ENCODE results near the gene SMIM5. TPM values are rescaled to one million over a fixed set of nuclear protein-coding genes. Genes with fewer than 3 reads are reported as not detected.
A peak's percentile ranks its signal among the peaks of the same experiment; 100 is the strongest.

The SMIM5 gene
- total RNA-seq, 4 donors from 2014 or later, result 0.31 to 2.0 (median 1.0) TPM

- TF ChIP-seq, protein P1, sequence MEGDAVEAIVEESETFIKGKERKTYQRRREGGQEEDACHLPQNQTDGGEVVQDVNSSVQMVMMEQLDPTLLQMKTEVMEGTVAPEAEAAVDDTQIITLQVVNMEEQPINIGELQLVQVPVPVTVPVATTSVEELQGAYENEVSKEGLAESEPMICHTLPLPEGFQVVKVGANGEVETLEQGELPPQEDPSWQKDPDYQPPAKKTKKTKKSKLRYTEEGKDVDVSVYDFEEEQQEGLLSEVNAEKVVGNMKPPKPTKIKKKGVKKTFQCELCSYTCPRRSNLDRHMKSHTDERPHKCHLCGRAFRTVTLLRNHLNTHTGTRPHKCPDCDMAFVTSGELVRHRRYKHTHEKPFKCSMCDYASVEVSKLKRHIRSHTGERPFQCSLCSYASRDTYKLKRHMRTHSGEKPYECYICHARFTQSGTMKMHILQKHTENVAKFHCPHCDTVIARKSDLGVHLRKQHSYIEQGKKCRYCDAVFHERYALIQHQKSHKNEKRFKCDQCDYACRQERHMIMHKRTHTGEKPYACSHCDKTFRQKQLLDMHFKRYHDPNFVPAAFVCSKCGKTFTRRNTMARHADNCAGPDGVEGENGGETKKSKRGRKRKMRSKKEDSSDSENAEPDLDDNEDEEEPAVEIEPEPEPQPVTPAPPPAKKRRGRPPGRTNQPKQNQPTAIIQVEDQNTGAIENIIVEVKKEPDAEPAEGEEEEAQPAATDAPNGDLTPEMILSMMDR (IDR thresholded peaks at IDR 0.05), result no peak
- peak; percentile 2 for ATAC-seq (ENCODE audit: low FRiP score)
Observed at GRCh38 chr17:75624714-75625345, 8.4 kb upstream of the SMIM5 start.

GRCh38 chr17:75625813-75626486, 7.3 kb upstream of the SMIM5 start:
- no peak for ATAC-seq (ENCODE audit: low FRiP score)

More at GRCh38 chr17:75624714-75625345, 8.4 kb upstream of the SMIM5 start:
- DNase-seq (ENCODE audit: low spot score), result no peak

GRCh38 chr17:75626496-75627038, 6.7 kb upstream of the SMIM5 start:
- ATAC-seq (ENCODE audit: low FRiP score), result no peak
- no peak for DNase-seq (ENCODE audit: low spot score)
- TF ChIP-seq, protein P1 (IDR thresholded peaks at IDR 0.05), result no peak

More at GRCh38 chr17:75625813-75626486, 7.3 kb upstream of the SMIM5 start:
- TF ChIP-seq, protein P1 (IDR thresholded peaks at IDR 0.05), result no peak
- DNase-seq (ENCODE audit: low spot score), result no peak

GRCh38 chr17:75627094-75627493, 6.1 kb upstream of the SMIM5 start:
- no peak for ATAC-seq (ENCODE audit: low FRiP score)
- no peak for DNase-seq (ENCODE audit: low spot score)
- TF ChIP-seq, protein P1 (IDR thresholded peaks at IDR 0.05), result no peak

DNA sequence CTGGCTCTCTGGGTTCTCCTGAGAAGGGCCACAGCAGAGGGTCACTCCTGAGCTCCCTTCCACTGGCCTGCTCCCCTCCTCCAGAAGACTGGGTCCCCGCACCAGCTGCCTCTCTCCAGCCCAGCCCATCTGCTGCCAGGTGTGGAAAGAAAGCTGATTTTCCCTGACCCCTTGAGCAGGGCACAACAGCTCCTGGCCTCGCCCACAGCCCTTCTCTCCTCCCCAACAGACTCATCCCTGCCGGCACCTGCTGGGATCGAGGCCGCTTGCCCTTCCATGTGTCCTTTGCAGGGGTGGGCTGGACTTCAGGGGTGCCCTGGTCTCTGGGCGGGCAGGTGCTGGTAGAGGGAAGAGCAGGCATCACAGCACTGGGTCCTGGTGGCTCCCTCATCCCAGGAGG, 4.8 kb upstream of the SMIM5 start:
- no peak for DNase-seq (ENCODE audit: low spot score)
- TF ChIP-seq, protein P1 (IDR thresholded peaks at IDR 0.05), result no peak
- no peak for ATAC-seq (ENCODE audit: low FRiP score)

DNA sequence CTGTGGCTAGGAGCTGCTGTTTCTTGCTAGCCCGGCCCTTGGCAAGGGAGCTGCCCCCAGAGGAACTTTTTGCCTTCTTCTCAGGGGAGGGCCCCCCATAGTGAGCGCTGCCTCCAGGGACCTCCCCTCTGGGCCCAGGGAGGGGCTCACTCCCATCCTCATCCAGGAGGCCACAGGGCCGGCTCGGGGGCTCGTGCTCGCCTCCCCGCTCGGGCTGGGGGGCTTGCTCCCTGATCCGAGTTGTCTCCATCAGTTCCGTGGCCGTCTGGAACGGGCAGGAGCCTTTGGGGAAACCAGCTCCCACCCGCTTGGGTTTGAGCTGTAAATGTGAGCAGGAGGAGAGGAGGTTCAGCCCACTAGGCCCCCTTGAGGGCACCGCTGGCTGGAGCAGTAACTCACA, 4.1 kb upstream of the SMIM5 start:
- DNase-seq (ENCODE audit: low spot score) (no peak), ATAC-seq (ENCODE audit: low FRiP score) (no peak)
- TF ChIP-seq, protein P1 (IDR thresholded peaks at IDR 0.05), result no peak
